Measurements from ENCODE around the gene RBM38.

Gene RBM38

GRCh38 chr20:57369596-57369995, 21.6 kb upstream of the RBM38 start:
- DNase-seq (ENCODE audit: low read depth) = no peak
- no peak overlapping the region for H3K4me3 ChIP-seq (ENCODE audit: low read depth, low read length)
- no peak for TF ChIP-seq CTCF (IDR thresholded peaks at IDR 0.05; ENCODE audit: control insufficient read depth, extremely low read depth, insufficient read depth)

- TF ChIP-seq CTCF (IDR thresholded peaks at IDR 0.05; ENCODE audit: control insufficient read depth, extremely low read depth, insufficient read depth) = no peak
- no peak for DNase-seq (ENCODE audit: low read depth)
- no peak overlapping the region for H3K4me3 ChIP-seq (ENCODE audit: low read depth, low read length)
Observed at GRCh38 chr20:57370316-57370715, 20.9 kb upstream of the RBM38 start.

DNA sequence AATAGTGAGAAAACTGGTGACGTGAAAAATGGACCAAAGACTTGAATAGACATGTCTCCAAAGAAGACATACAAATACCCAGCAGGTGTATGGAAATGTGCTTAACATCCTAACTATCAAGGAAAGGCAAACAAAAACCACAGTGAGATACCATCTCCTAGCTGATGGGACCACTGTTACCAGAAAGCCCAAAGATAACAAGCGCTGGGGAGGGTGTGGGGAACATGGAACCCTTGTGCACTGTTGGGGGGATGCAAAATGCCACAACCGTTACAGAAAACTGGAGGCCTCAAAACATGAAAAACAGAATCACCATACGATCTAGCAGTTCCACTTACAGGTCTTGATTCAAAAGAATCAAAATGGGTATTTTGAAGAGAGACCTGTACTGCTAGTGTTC, 19.8 kb upstream of the RBM38 start:
- no peak for TF ChIP-seq CTCF (IDR thresholded peaks at IDR 0.05; ENCODE audit: control insufficient read depth, extremely low read depth, insufficient read depth)
- H3K4me3 ChIP-seq (ENCODE audit: low read depth, low read length) = no peak overlapping the region
- no peak for DNase-seq (ENCODE audit: low read depth)

GRCh38 chr20:57372157-57372556, 19.0 kb upstream of the RBM38 start:
- H3K4me3 ChIP-seq (ENCODE audit: low read depth, low read length) = no peak overlapping the region
- no peak for TF ChIP-seq CTCF (IDR thresholded peaks at IDR 0.05; ENCODE audit: control insufficient read depth, extremely low read depth, insufficient read depth)
- DNase-seq (ENCODE audit: low read depth) = no peak

GRCh38 chr20:57372581-57373350, 18.4 kb upstream of the RBM38 start:
- H3K4me3 ChIP-seq (ENCODE audit: low read depth, low read length) = no peak overlapping the region
- no peak for DNase-seq (ENCODE audit: low read depth)
- no peak for TF ChIP-seq CTCF (IDR thresholded peaks at IDR 0.05; ENCODE audit: control insufficient read depth, extremely low read depth, insufficient read depth)

GRCh38 chr20:57374343-57374930, 16.8 kb upstream of the RBM38 start:
- no peak for TF ChIP-seq CTCF (IDR thresholded peaks at IDR 0.05; ENCODE audit: control insufficient read depth, extremely low read depth, insufficient read depth)
- no peak overlapping the region for H3K4me3 ChIP-seq (ENCODE audit: low read depth, low read length)
- DNase-seq (ENCODE audit: low read depth) = no peak
